ENCODE measurements around the gene LORICRIN. TPM values are rescaled to one million over a fixed set of nuclear protein-coding genes. Genes with fewer than 3 reads are reported as not detected.

The LORICRIN gene
- total and polyA plus RNA-seq, 2 of the 4 experiments (the other 2 are of a cell fraction): not detected

DNA sequence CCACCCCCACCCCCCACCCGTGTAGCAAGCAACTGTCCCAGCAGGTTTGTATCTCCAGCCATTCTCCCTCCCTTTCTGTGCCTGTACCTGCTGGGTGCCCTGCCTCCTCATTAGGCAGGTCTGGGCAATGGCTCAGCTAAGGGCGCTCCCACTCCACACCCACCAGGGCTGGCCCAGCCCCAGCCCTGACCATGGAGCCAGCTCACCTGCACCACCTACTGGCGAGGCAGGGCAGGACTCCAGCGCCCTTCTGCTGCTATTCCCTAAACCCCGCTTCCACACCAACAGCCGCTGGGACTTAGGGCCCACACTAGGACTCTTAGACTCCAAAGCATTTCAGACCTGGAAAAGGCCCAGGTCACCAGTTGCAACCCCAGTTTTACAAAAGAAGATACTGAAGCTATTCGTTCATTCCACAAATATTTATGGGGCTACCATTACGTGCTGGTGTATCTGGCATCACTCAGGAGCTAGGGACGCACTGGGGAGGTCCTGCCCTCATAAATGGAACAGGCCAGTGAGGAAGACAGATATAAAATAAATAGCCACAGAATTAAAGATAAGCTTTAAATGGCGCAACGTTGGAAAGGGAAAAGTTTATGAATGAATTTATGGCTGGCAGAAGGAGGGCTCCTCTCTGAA, 29.3 kb downstream of the LORICRIN start:
- TF ChIP-seq, protein P1, sequence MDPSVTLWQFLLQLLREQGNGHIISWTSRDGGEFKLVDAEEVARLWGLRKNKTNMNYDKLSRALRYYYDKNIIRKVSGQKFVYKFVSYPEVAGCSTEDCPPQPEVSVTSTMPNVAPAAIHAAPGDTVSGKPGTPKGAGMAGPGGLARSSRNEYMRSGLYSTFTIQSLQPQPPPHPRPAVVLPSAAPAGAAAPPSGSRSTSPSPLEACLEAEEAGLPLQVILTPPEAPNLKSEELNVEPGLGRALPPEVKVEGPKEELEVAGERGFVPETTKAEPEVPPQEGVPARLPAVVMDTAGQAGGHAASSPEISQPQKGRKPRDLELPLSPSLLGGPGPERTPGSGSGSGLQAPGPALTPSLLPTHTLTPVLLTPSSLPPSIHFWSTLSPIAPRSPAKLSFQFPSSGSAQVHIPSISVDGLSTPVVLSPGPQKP (IDR thresholded peaks at IDR 0.05; ENCODE audit: borderline replicate concordance, low read depth, low read length): no peak
- TF ChIP-seq BHLHE40 (IDR thresholded peaks at IDR 0.05; ENCODE audit: low read depth, low read length) (no peak), RAD21 (IDR thresholded peaks at IDR 0.05; ENCODE audit: low read length) (no peak), MXI1 (IDR thresholded peaks at IDR 0.05; ENCODE audit: borderline replicate concordance, low read depth, low read length) (no peak), CTCF (conservative IDR thresholded peaks at IDR 0.05; ENCODE audit: low read depth, low read length) (peak; percentile 34)
- Histone ChIP-seq H3K14ac (replicated peaks; ENCODE audit: low read depth, low read length) (no peak overlapping the region), H2AFZ (replicated peaks; ENCODE audit: low read length, poor library complexity) (no peak overlapping the region), H3K4me2 (ENCODE audit: low read depth, low read length) (no peak overlapping the region), H3K9me3 (ENCODE audit: control insufficient read depth, insufficient read depth, low read length) (no peaks in the 10 kb centered on the region), H3K23ac (ENCODE audit: low read depth, low read length) (no peak overlapping the region), H3K27ac (ENCODE audit: insufficient read depth, low read length) (no peak overlapping the region), H2BK20ac (ENCODE audit: low read depth, low read length) (no peak overlapping the region), H3K9ac (ENCODE audit: low read depth, low read length) (no peak overlapping the region), H2BK5ac (ENCODE audit: low read depth, low read length, poor library complexity, severe bottlenecking) (no peak overlapping the region), H2AK9ac (replicated peaks; ENCODE audit: low read depth, low read length, poor library complexity) (no peak overlapping the region), H2AK5ac (ENCODE audit: low read depth, low read length) (no peak overlapping the region), H4K8ac (ENCODE audit: low read depth in 2 of 2, low read length in 2 of 2) (no peak overlapping the region), H3K36me3 (ENCODE audit: control insufficient read depth, insufficient read depth, low read length) (no peaks in the 10 kb centered on the region), H2BK15ac (ENCODE audit: low read depth, low read length) (no peak overlapping the region), H4K20me1 (ENCODE audit: insufficient read depth, low read length) (no peaks in the 10 kb centered on the region), H3K4ac (ENCODE audit: low read depth, low read length) (no peak overlapping the region), H2BK120ac (ENCODE audit: low read depth, low read length) (no peak overlapping the region), H3K27me3 (ENCODE audit: control insufficient read depth, insufficient read depth, low read length) (no peaks in the 10 kb centered on the region), H4K5ac (ENCODE audit: low read depth, low read length) (no peak overlapping the region), H3K4me1 (ENCODE audit: control insufficient read depth, insufficient read depth, low read length) (no peaks in the 10 kb centered on the region), H3K9me1 (ENCODE audit: insufficient read depth, low read length) (no peaks in the 10 kb centered on the region), H3K56ac (ENCODE audit: extremely low read depth, insufficient read depth, low read length) (no peak overlapping the region), H4K91ac (ENCODE audit: insufficient read depth, low read depth, low read length) (no peak overlapping the region), H3K79me1 (ENCODE audit: low read depth in 1 of 2, low read length in 2 of 2) (no peaks in the 10 kb centered on the region), H3K18ac (ENCODE audit: low read depth, low read length) (no peak overlapping the region), H3K4me3 (ENCODE audit: insufficient read depth, low read depth, low read length) (no peak overlapping the region)
- 0 out of 2 replicates have a peak, but pooled peaks have one; percentile 32 for ATAC-seq (ENCODE audit: low read depth)
- dilution Hi-C loops (cut with HindIII; ENCODE audit: low sequenced_read_pairs, unreplicated experiment): no loop called here
- intact Hi-C loops (cut with micrococcal nuclease): no loop called here
- in situ Hi-C loops (cut with MboI; ENCODE audit: low sequenced_read_pairs): no loop called here
- DNase-seq: no peak
- no TSS peak for BruUV-seq (replicated peaks)
- CTCF ChIA-PET: interaction anchor here (0.6 kb wide), 1 partner anchor 11 kb away, joined by 3 read pairs; no protein-coding TSS in a partner anchor
- POLR2A ChIA-PET (ENCODE audit: unreplicated experiment): no interaction called here
- 54% methylated on average over 5 of the region's 11 CpGs; no CpG with 5 or more reads in 1 of the 2 experiments for WGBS, 2 experiments (ENCODE audit: extremely low coverage in 2 of 2, insufficient read length in 1 of 2)

All from IMR-90 (cell line).